ENCODE data around the gene ABLIM2.
"Not testable (repeated sequence)": the region's sequence is repeated elsewhere in the genome, so short reads cannot be mapped to it uniquely, and the experiment has no call there.

- not testable (repeated sequence) for TF ChIP-seq CTCF, POLR2A (IDR thresholded peaks at IDR 0.05)
Observed at GRCh38 chr4:8139726-8140125, 18.9 kb downstream of the ABLIM2 start.
